ENCODE data around the gene FGF9. TPM values are rescaled to one million over a fixed set of nuclear protein-coding genes. Genes with fewer than 3 reads are reported as not detected.

The FGF9 gene
- total and polyA plus RNA-seq, 10 of the 15 experiments (the other 5 are each of a cell fraction or from before 2014, with no cell fraction given) = 0.05 to 1.5 (median 0.83) TPM

DNA sequence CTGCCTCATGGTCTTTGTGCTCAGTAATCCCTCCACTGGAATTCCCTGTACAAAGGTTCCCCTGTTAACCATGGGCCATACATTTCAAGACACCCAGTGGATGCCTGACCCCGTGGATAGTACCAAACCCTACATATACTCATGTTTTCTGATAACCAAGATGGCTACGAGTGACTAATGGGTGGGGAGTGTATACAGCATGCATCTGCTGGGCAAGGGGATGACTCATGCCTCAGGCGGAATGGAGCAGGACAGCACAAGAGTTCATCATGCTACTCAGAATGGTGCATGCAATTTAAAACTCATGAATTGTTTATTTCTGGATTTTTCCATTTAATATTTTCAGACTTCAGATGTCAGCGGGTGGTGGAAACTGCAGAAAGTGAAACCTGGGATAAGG lies 13.3 kb upstream of the FGF9 start (continued):
- TF ChIP-seq, protein P1, sequence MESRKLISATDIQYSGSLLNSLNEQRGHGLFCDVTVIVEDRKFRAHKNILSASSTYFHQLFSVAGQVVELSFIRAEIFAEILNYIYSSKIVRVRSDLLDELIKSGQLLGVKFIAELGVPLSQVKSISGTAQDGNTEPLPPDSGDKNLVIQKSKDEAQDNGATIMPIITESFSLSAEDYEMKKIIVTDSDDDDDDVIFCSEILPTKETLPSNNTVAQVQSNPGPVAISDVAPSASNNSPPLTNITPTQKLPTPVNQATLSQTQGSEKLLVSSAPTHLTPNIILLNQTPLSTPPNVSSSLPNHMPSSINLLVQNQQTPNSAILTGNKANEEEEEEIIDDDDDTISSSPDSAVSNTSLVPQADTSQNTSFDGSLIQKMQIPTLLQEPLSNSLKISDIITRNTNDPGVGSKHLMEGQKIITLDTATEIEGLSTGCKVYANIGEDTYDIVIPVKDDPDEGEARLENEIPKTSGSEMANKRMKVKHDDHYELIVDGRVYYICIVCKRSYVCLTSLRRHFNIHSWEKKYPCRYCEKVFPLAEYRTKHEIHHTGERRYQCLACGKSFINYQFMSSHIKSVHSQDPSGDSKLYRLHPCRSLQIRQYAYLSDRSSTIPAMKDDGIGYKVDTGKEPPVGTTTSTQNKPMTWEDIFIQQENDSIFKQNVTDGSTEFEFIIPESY (IDR thresholded peaks at IDR 0.05) = no peak
- TF ChIP-seq JUNB (IDR thresholded peaks at IDR 0.05) = no peak
- no peak for TF ChIP-seq NRF1 (conservative IDR thresholded peaks at IDR 0.05; ENCODE audit: low read depth, low read length)
- no peak for TF ChIP-seq NR2C1 (IDR thresholded peaks at IDR 0.05)
- no peak for TF ChIP-seq WRNIP1 (IDR thresholded peaks at IDR 0.05; ENCODE audit: borderline replicate concordance, low read depth, low read length)
- no peak for TF ChIP-seq SRF (IDR thresholded peaks at IDR 0.05; ENCODE audit: low read depth in 2 of 2, low read length in 2 of 2)
- TF ChIP-seq, protein P2, sequence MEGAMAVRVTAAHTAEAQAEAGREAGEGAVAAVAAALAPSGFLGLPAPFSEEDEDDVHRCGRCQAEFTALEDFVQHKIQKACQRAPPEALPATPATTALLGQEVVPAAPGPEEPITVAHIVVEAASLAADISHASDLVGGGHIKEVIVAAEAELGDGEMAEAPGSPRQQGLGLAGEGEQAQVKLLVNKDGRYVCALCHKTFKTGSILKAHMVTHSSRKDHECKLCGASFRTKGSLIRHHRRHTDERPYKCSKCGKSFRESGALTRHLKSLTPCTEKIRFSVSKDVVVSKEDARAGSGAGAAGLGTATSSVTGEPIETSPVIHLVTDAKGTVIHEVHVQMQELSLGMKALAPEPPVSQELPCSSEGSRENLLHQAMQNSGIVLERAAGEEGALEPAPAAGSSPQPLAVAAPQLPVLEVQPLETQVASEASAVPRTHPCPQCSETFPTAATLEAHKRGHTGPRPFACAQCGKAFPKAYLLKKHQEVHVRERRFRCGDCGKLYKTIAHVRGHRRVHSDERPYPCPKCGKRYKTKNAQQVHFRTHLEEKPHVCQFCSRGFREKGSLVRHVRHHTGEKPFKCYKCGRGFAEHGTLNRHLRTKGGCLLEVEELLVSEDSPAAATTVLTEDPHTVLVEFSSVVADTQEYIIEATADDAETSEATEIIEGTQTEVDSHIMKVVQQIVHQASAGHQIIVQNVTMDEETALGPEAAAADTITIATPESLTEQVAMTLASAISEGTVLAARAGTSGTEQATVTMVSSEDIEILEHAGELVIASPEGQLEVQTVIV (IDR thresholded peaks at IDR 0.05; ENCODE audit: borderline replicate concordance, partially characterized antibody) = no peak

DNA sequence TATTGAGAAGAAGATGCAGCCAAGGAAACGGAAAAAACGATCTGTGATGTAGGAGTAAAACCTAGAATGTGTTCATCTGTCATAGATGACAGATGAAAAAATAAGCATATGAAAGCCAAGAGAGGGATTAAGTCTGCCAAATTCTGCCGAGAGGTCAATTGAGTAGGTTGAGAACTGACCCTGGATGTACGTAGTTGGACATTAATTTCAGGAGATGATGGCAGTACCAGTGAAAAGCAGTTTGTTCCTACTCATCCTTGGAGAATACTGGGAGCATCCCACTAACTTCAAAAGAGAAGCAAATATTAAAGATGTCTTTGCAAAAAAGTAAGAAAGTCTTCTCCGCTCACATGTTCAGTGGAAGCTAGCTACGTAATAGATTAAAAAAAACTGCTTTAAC lies 11.8 kb upstream of the FGF9 start:
- no TSS peak for BruUV-seq (replicated peaks)
- WGBS (ENCODE audit: insufficient coverage, insufficient replicate concordance, low lambda C conversion rate, missing lambda C conversion rate) = 10% methylated on average over 6 of the region's 6 CpGs
- Histone ChIP-seq H3K9me3 (replicated peaks; ENCODE audit: control insufficient read depth, insufficient read depth, low read length) (no peaks in the 10 kb centered on the region), H3K9ac (ENCODE audit: control insufficient read depth, insufficient read depth, low read length) (no peak overlapping the region), H3K4me1 (ENCODE audit: control insufficient read depth, insufficient read depth, low read length) (no peaks in the 10 kb centered on the region), H3K4me2 (ENCODE audit: control insufficient read depth, insufficient read depth) (no peak overlapping the region), H3K36me3 (ENCODE audit: control insufficient read depth in 2 of 2, insufficient read depth in 2 of 2, low read length in 1 of 2) (no peaks in the 10 kb centered on the region), H4K20me1 (ENCODE audit: control insufficient read depth, insufficient read depth) (no peaks in the 10 kb centered on the region), H3K79me2 (ENCODE audit: control insufficient read depth, insufficient read depth, low read length) (no peaks in the 10 kb centered on the region), H3K27me3 (replicated peaks in 1 of 2; ENCODE audit: control insufficient read depth in 2 of 2, insufficient read depth in 2 of 2, low read length in 1 of 2) (peaks cover 0 to 3% of the 10 kb centered on the region in 2 experiments; a peak in 1 of 4 replicates), H2AFZ (ENCODE audit: control insufficient read depth, low read depth, low read length) (no peak overlapping the region), H3K27ac (ENCODE audit: control insufficient read depth, insufficient read depth) (no peak overlapping the region), H3K4me3 (no peak overlapping the region)
- in situ Hi-C loops (cut with MboI) (no loop called here), intact Hi-C loops (cut with micrococcal nuclease; ENCODE audit: unreplicated experiment) (no loop called here)
- ChIA-PET SMC1A (ENCODE audit: uncharacterized antibody, unreplicated experiment) (no interaction called here), POLR2A (no interaction called here), RAD21 (ENCODE audit: unreplicated experiment) (no interaction called here), CTCF (interaction anchor here (1.3 kb wide), 1 partner anchor 24 kb away, joined by 3 read pairs; no protein-coding TSS in a partner anchor)
- no peak for DNase-seq (ENCODE audit: low read depth, low spot score)
- FAIRE-seq = no peak
- no peak for ATAC-seq
- no peak for TF ChIP-seq NFIC (IDR thresholded peaks at IDR 0.05; ENCODE audit: low read depth, low read length)
- no peak for TF ChIP-seq CBX3 (IDR thresholded peaks at IDR 0.05; ENCODE audit: borderline replicate concordance, low read depth)
- TF ChIP-seq, protein P3, sequence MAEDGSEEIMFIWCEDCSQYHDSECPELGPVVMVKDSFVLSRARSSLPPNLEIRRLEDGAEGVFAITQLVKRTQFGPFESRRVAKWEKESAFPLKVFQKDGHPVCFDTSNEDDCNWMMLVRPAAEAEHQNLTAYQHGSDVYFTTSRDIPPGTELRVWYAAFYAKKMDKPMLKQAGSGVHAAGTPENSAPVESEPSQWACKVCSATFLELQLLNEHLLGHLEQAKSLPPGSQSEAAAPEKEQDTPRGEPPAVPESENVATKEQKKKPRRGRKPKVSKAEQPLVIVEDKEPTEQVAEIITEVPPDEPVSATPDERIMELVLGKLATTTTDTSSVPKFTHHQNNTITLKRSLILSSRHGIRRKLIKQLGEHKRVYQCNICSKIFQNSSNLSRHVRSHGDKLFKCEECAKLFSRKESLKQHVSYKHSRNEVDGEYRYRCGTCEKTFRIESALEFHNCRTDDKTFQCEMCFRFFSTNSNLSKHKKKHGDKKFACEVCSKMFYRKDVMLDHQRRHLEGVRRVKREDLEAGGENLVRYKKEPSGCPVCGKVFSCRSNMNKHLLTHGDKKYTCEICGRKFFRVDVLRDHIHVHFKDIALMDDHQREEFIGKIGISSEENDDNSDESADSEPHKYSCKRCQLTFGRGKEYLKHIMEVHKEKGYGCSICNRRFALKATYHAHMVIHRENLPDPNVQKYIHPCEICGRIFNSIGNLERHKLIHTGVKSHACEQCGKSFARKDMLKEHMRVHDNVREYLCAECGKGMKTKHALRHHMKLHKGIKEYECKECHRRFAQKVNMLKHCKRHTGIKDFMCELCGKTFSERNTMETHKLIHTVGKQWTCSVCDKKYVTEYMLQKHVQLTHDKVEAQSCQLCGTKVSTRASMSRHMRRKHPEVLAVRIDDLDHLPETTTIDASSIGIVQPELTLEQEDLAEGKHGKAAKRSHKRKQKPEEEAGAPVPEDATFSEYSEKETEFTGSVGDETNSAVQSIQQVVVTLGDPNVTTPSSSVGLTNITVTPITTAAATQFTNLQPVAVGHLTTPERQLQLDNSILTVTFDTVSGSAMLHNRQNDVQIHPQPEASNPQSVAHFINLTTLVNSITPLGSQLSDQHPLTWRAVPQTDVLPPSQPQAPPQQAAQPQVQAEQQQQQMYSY (CRISPR knock-in tag; IDR thresholded peaks at IDR 0.05) = no peak
- TF ChIP-seq RB1 (IDR thresholded peaks at IDR 0.05; ENCODE audit: borderline replicate concordance) = no peak
- TF ChIP-seq, protein P4, sequence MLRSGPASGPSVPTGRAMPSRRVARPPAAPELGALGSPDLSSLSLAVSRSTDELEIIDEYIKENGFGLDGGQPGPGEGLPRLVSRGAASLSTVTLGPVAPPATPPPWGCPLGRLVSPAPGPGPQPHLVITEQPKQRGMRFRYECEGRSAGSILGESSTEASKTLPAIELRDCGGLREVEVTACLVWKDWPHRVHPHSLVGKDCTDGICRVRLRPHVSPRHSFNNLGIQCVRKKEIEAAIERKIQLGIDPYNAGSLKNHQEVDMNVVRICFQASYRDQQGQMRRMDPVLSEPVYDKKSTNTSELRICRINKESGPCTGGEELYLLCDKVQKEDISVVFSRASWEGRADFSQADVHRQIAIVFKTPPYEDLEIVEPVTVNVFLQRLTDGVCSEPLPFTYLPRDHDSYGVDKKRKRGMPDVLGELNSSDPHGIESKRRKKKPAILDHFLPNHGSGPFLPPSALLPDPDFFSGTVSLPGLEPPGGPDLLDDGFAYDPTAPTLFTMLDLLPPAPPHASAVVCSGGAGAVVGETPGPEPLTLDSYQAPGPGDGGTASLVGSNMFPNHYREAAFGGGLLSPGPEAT (IDR thresholded peaks at IDR 0.05; ENCODE audit: low read depth) = no peak
- TF ChIP-seq POU2F2 (IDR thresholded peaks at IDR 0.05; ENCODE audit: borderline replicate concordance, low read depth, low read length) = no peak
- no peak for TF ChIP-seq CHD4 (IDR thresholded peaks at IDR 0.05)

Data from GM12878 (cell line).